ENCODE measurements around the gene SLC35F6. TPM values are rescaled to one million over a fixed set of nuclear protein-coding genes. Genes with fewer than 3 reads are reported as not detected.

SLC35F6 gene, protein sequence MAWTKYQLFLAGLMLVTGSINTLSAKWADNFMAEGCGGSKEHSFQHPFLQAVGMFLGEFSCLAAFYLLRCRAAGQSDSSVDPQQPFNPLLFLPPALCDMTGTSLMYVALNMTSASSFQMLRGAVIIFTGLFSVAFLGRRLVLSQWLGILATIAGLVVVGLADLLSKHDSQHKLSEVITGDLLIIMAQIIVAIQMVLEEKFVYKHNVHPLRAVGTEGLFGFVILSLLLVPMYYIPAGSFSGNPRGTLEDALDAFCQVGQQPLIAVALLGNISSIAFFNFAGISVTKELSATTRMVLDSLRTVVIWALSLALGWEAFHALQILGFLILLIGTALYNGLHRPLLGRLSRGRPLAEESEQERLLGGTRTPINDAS
- 73.3 and 74.2 TPM in 2 replicates for total RNA-seq

GRCh38 chr2:26764078-26764887, at the start of gene SLC35F6:
Gene SLC35F6 (plus strand): TSS chr2:26764284. CDS start chr2:26764350, 66 bp downstream.

GRCh38 chr2:26785431-26786206, 21.5 kb downstream of the SLC35F6 start, which contains the start of gene CENPA:
Gene CENPA (plus strand): TSS chr2:26786056. CDS start chr2:26786197, 141 bp downstream.

Other genes starting within 250 kb of the SLC35F6 start
- not detected in 2 replicates for gene CIB4, start 122.9 kb upstream of the SLC35F6 start, total RNA-seq
- gene KCNK3, start 71.6 kb upstream of the SLC35F6 start, total RNA-seq = 2.1 and 3.0 TPM in 2 replicates
- 0.97 and 2.2 TPM in 2 replicates for gene CENPA, start 21.8 kb downstream of the SLC35F6 start, total RNA-seq
- not detected in 2 replicates for gene DPYSL5, start 83.8 kb downstream of the SLC35F6 start, total RNA-seq
- gene MAPRE3, start 206.4 kb downstream of the SLC35F6 start, total RNA-seq = 3.4 and 6.0 TPM in 2 replicates